ENCODE measurements around the gene FADS2.

The FADS2 gene

GRCh38 chr11:61863548-61864081, 35.5 kb downstream of the FADS2 start:
- no peak for DNase-seq (ENCODE audit: insufficient read length, low spot score)
- no peak for FAIRE-seq
- no peak for TF ChIP-seq TAF1 (IDR thresholded peaks at IDR 0.05; ENCODE audit: low read depth, low read length)
- no peak for TF ChIP-seq SPI1 (IDR thresholded peaks at IDR 0.05; ENCODE audit: low read depth, low read length)
- no peak for TF ChIP-seq PAX5 (IDR thresholded peaks at IDR 0.05; ENCODE audit: insufficient read depth, low read length, severe bottlenecking)
- TF ChIP-seq POU2F2 (IDR thresholded peaks at IDR 0.05; ENCODE audit: low read depth, low read length): no peak
- TF ChIP-seq POLR2A (IDR thresholded peaks at IDR 0.05; ENCODE audit: low read depth, low read length): no peak
- no peak for TF ChIP-seq POLR2AphosphoS5 (IDR thresholded peaks at IDR 0.05; ENCODE audit: low read depth, low read length)

GRCh38 chr11:61864814-61865775, 37.0 kb downstream of the FADS2 start:
- no peak for TF ChIP-seq TAF1 (IDR thresholded peaks at IDR 0.05; ENCODE audit: low read depth, low read length)
- no peak for TF ChIP-seq POU2F2 (IDR thresholded peaks at IDR 0.05; ENCODE audit: low read depth, low read length)
- no peak for TF ChIP-seq PAX5 (IDR thresholded peaks at IDR 0.05; ENCODE audit: insufficient read depth, low read length, severe bottlenecking)
- TF ChIP-seq SPI1 (IDR thresholded peaks at IDR 0.05; ENCODE audit: low read depth, low read length): no peak
- no peak for TF ChIP-seq POLR2AphosphoS5 (IDR thresholded peaks at IDR 0.05; ENCODE audit: low read depth, low read length)
- TF ChIP-seq POLR2A (IDR thresholded peaks at IDR 0.05; ENCODE audit: low read depth, low read length): no peak
- no peak for FAIRE-seq
- no peak for DNase-seq (ENCODE audit: insufficient read length, low spot score)

- no peak for DNase-seq (ENCODE audit: insufficient read length, low spot score)
- FAIRE-seq: no peak
- TF ChIP-seq POU2F2 (IDR thresholded peaks at IDR 0.05; ENCODE audit: low read depth, low read length) (no peak), POLR2AphosphoS5 (IDR thresholded peaks at IDR 0.05; ENCODE audit: low read depth, low read length) (no peak), SPI1 (IDR thresholded peaks at IDR 0.05; ENCODE audit: low read depth, low read length) (no peak), TAF1 (IDR thresholded peaks at IDR 0.05; ENCODE audit: low read depth, low read length) (no peak), POLR2A (IDR thresholded peaks at IDR 0.05; ENCODE audit: low read depth, low read length) (no peak), PAX5 (IDR thresholded peaks at IDR 0.05; ENCODE audit: insufficient read depth, low read length, severe bottlenecking) (no peak)
Observed at GRCh38 chr11:61866231-61866957, 38.3 kb downstream of the FADS2 start.

GRCh38 chr11:61866958-61867343, 38.9 kb downstream of the FADS2 start:
- DNase-seq (ENCODE audit: insufficient read length, low spot score) (no peak), FAIRE-seq (no peak)
- TF ChIP-seq POLR2A (IDR thresholded peaks at IDR 0.05; ENCODE audit: low read depth, low read length) (no peak), SPI1 (IDR thresholded peaks at IDR 0.05; ENCODE audit: low read depth, low read length) (no peak), PAX5 (IDR thresholded peaks at IDR 0.05; ENCODE audit: insufficient read depth, low read length, severe bottlenecking) (no peak), POU2F2 (IDR thresholded peaks at IDR 0.05; ENCODE audit: low read depth, low read length) (no peak), POLR2AphosphoS5 (IDR thresholded peaks at IDR 0.05; ENCODE audit: low read depth, low read length) (no peak), TAF1 (IDR thresholded peaks at IDR 0.05; ENCODE audit: low read depth, low read length) (no peak)

- no peak for TF ChIP-seq PAX5 (IDR thresholded peaks at IDR 0.05; ENCODE audit: insufficient read depth, low read length, severe bottlenecking)
- no peak for TF ChIP-seq POLR2AphosphoS5 (IDR thresholded peaks at IDR 0.05; ENCODE audit: low read depth, low read length)
- TF ChIP-seq TAF1 (IDR thresholded peaks at IDR 0.05; ENCODE audit: low read depth, low read length): no peak
- no peak for TF ChIP-seq POU2F2 (IDR thresholded peaks at IDR 0.05; ENCODE audit: low read depth, low read length)
- TF ChIP-seq SPI1 (IDR thresholded peaks at IDR 0.05; ENCODE audit: low read depth, low read length): no peak
- no peak for TF ChIP-seq POLR2A (IDR thresholded peaks at IDR 0.05; ENCODE audit: low read depth, low read length)
- no peak for FAIRE-seq
- DNase-seq (ENCODE audit: insufficient read length, low spot score): no peak
Observed at GRCh38 chr11:61868571-61869428, 40.7 kb downstream of the FADS2 start.

GRCh38 chr11:61869429-61869707, 41.3 kb downstream of the FADS2 start:
- no peak for FAIRE-seq
- TF ChIP-seq PAX5 (IDR thresholded peaks at IDR 0.05; ENCODE audit: insufficient read depth, low read length, severe bottlenecking) (no peak), TAF1 (IDR thresholded peaks at IDR 0.05; ENCODE audit: low read depth, low read length) (no peak)
- no peak for DNase-seq (ENCODE audit: insufficient read length, low spot score)

GRCh38 chr11:61869708-61870451, 41.8 kb downstream of the FADS2 start:
- no peak for TF ChIP-seq PAX5 (IDR thresholded peaks at IDR 0.05; ENCODE audit: insufficient read depth, low read length, severe bottlenecking)
- no peak for TF ChIP-seq POLR2AphosphoS5 (IDR thresholded peaks at IDR 0.05; ENCODE audit: low read depth, low read length)
- TF ChIP-seq POLR2A (IDR thresholded peaks at IDR 0.05; ENCODE audit: low read depth, low read length): no peak
- TF ChIP-seq POU2F2 (IDR thresholded peaks at IDR 0.05; ENCODE audit: low read depth, low read length): no peak
- no peak for TF ChIP-seq SPI1 (IDR thresholded peaks at IDR 0.05; ENCODE audit: low read depth, low read length)
- TF ChIP-seq TAF1 (IDR thresholded peaks at IDR 0.05; ENCODE audit: low read depth, low read length): no peak
- DNase-seq (ENCODE audit: insufficient read length, low spot score): no peak
- FAIRE-seq: no peak

- FAIRE-seq: no peak
- TF ChIP-seq POLR2AphosphoS5 (IDR thresholded peaks at IDR 0.05; ENCODE audit: low read depth, low read length) (no peak), TAF1 (IDR thresholded peaks at IDR 0.05; ENCODE audit: low read depth, low read length) (no peak), POU2F2 (IDR thresholded peaks at IDR 0.05; ENCODE audit: low read depth, low read length) (no peak), PAX5 (IDR thresholded peaks at IDR 0.05; ENCODE audit: insufficient read depth, low read length, severe bottlenecking) (no peak), POLR2A (IDR thresholded peaks at IDR 0.05; ENCODE audit: low read depth, low read length) (no peak), SPI1 (IDR thresholded peaks at IDR 0.05; ENCODE audit: low read depth, low read length) (no peak)
- no peak for DNase-seq (ENCODE audit: insufficient read length, low spot score)
Observed at GRCh38 chr11:61870541-61871031, 42.5 kb downstream of the FADS2 start.
